ENCODE results near the gene SDE2.
"Not testable (repeated sequence)": the region's sequence is repeated elsewhere in the genome, so short reads cannot be mapped to it uniquely, and the experiment has no call there.

The SDE2 gene

DNA sequence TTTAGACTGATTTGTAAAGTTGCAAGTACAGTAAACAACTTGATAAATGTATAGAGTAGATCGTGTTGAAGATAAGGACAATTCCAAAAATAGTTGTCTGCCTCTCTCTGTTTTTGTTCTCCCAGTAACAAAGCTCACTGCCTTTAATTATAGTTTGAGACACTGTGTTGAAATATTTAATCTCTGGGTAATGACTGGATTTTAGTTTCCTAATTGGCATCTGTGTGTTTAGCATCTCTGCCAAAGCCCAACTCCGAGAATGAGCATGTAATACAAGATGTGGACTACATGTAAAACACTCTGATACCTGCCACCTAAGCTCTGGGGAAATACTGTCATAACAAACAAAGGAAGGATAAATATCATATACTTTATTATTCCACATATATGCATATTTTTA lies 27.7 kb upstream of the SDE2 start:
- Histone ChIP-seq H3K4me3 (no peak overlapping the region), H3K9me3 (no peaks in the 10 kb centered on the region), H3K36me3 (replicated peaks) (no peaks in the 10 kb centered on the region), H3K27me3 (ENCODE audit: low read depth) (no peaks in the 10 kb centered on the region), H3K4me1 (no peaks in the 10 kb centered on the region)
- DNase-seq (ENCODE audit: low spot score in 2 of 2) = no peak
- in situ Hi-C loops (cut with MboI; ENCODE audit: low sequenced_read_pairs) = no loop called here

DNA sequence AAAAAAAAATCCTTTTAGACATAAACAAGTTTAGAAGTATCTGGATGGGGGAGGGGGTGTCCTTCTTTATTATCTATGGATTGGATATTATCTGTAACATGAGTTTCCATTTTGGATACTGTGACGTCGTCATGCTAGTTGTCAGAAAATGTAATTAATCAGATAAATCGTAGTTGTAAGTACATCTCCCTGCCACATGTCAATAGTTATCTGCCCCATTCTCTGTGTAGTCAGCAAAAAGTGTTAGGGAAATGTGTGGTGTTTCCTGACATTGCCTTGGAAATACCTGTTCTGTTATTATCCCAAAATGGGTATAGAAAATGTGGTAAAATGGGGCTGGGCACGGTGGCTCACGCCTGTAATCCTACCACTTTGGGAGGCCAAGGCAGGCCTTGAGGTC lies 24.6 kb upstream of the SDE2 start:
- H3K27me3 ChIP-seq (ENCODE audit: low read depth) = no peaks in the 10 kb centered on the region
- no peak for DNase-seq (ENCODE audit: low spot score in 2 of 2)
- no peaks in the 10 kb centered on the region for H3K36me3 ChIP-seq (replicated peaks)
- no peaks in the 10 kb centered on the region for H3K9me3 ChIP-seq
- no peaks in the 10 kb centered on the region for H3K4me1 ChIP-seq
- in situ Hi-C loops (cut with MboI; ENCODE audit: low sequenced_read_pairs) = no loop called here
- H3K4me3 ChIP-seq = no peak overlapping the region

DNA sequence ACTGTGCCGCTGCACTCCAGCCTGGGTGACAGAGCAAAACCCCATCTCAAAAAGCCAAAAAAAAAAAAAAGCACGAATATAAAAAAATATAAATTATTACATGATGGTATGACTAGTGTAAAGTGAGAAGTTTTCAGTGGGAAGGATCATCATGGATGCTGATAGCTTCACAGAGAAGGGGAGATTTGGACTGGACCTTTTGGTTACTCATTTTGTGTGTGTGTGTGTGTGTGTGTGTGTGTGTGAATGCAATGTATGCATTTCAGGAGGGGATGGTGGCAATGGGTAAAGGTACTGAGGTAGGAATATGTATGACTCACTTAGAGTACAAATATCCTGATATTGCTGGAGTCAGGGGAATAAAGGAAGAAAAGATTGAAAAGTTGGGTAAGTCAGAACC lies 22.7 kb upstream of the SDE2 start:
- Histone ChIP-seq H3K4me3 (no peak overlapping the region), H3K36me3 (replicated peaks) (no peaks in the 10 kb centered on the region), H3K4me1 (no peaks in the 10 kb centered on the region), H3K9me3 (no peaks in the 10 kb centered on the region), H3K27me3 (ENCODE audit: low read depth) (no peaks in the 10 kb centered on the region)
- DNase-seq (ENCODE audit: low spot score in 2 of 2) = no peak
- in situ Hi-C loops (cut with MboI; ENCODE audit: low sequenced_read_pairs) = no loop called here

DNA sequence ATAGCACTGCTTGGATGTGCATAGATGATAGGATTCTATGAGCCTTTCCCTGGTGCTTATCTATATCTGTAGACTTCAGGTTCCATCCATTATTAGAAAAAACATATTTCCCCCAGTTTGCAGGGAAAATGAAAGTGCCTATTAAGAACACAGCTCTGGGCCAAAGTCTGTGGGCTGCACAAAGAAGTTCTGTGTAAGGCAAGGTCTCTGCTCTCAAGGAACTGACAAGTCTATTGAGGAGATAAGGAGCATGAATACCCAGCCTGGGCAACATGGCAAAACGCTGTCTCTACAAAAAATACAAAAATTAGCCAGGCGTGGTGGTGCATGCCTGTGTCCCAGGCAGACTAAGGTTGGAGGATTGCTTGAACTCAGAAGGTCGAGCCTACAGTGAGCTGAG lies 22.3 kb upstream of the SDE2 start:
- in situ Hi-C loops (cut with MboI; ENCODE audit: low sequenced_read_pairs) = no loop called here
- Histone ChIP-seq H3K9me3 (no peaks in the 10 kb centered on the region), H3K4me1 (no peaks in the 10 kb centered on the region), H3K4me3 (no peak overlapping the region), H3K36me3 (replicated peaks) (no peaks in the 10 kb centered on the region), H3K27me3 (ENCODE audit: low read depth) (no peaks in the 10 kb centered on the region)
- DNase-seq (ENCODE audit: low spot score in 2 of 2) = no peak

DNA sequence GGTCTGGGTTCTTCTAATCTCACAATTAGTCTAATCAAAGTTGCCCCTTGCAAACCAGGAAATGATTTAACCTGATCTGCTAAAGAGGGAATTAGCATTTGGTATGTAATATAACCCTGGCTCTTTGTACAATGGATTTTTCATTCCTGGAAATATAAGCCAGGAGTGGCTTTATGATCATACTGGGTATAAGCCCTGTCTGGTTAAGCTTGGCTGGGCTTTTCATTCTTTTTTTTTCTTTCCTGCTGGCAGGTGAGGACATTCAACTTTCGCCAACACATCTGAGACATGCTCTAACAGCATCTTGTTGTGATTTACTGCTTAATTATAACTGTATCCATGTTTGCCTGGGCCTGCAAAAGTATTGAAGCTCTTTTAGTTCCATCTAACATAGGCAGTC lies 20.4 kb upstream of the SDE2 start:
- Histone ChIP-seq H3K27me3 (ENCODE audit: low read depth) (no peaks in the 10 kb centered on the region), H3K9me3 (no peaks in the 10 kb centered on the region), H3K4me3 (no peak overlapping the region), H3K4me1 (no peaks in the 10 kb centered on the region), H3K36me3 (replicated peaks) (no peaks in the 10 kb centered on the region)
- in situ Hi-C loops (cut with MboI; ENCODE audit: low sequenced_read_pairs) = no loop called here
- DNase-seq (ENCODE audit: low spot score in 2 of 2) = no peak

DNA sequence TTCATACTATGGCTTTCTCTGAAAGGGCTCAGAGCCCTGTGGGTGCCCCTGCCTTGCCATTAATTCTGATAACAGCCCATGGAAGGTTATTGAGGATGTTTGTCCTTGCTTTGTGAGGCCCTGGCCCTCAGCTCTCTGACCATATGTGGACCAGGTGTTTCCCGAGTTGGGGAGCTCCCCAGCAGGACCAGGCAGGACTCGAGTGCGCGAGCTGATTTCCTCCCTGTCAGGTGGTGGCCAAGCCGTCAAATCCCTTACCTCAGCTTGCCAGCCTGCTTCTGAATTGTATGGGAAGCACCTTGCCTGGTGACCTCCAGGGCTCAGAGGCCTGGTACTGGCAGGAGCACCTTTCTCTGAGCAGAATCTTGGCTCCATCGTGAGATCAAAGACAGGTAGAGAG lies 17.9 kb upstream of the SDE2 start:
- no peaks in the 10 kb centered on the region for H3K9me3 ChIP-seq
- no peaks in the 10 kb centered on the region for H3K36me3 ChIP-seq (replicated peaks)
- in situ Hi-C loops (cut with MboI; ENCODE audit: low sequenced_read_pairs) = no loop called here
- no peak overlapping the region for H3K4me3 ChIP-seq
- H3K4me1 ChIP-seq = no peaks in the 10 kb centered on the region
- DNase-seq (ENCODE audit: low spot score in 2 of 2) = no peak
- no peaks in the 10 kb centered on the region for H3K27me3 ChIP-seq (ENCODE audit: low read depth)

DNA sequence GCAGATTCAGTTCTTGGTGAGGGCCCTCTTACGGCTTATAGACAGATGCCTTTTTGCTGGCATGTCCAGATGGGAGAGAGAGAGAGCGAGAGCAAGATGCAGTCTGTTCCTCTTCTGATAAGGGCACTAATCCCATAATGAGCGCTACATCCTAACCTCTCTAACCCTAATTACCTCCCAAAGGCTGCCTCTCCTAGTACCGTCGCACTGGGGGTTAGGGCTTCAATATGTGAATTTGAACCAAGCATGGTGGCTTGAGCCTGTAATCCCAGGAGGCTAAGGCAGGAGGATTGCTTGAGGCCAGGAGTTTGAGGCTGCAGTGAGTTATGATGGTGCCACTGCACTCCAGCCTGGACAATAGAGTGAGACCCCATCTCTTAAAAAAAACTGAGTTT lies 10.5 kb upstream of the SDE2 start:
- no peak for DNase-seq (ENCODE audit: low spot score in 2 of 2)
- Histone ChIP-seq H3K27me3 (ENCODE audit: low read depth) (no peaks in the 10 kb centered on the region), H3K4me3 (no peak overlapping the region), H3K36me3 (replicated peaks) (no peaks in the 10 kb centered on the region), H3K4me1 (no peaks in the 10 kb centered on the region), H3K9me3 (no peaks in the 10 kb centered on the region)
- in situ Hi-C loops (cut with MboI; ENCODE audit: low sequenced_read_pairs) = no loop called here

DNA sequence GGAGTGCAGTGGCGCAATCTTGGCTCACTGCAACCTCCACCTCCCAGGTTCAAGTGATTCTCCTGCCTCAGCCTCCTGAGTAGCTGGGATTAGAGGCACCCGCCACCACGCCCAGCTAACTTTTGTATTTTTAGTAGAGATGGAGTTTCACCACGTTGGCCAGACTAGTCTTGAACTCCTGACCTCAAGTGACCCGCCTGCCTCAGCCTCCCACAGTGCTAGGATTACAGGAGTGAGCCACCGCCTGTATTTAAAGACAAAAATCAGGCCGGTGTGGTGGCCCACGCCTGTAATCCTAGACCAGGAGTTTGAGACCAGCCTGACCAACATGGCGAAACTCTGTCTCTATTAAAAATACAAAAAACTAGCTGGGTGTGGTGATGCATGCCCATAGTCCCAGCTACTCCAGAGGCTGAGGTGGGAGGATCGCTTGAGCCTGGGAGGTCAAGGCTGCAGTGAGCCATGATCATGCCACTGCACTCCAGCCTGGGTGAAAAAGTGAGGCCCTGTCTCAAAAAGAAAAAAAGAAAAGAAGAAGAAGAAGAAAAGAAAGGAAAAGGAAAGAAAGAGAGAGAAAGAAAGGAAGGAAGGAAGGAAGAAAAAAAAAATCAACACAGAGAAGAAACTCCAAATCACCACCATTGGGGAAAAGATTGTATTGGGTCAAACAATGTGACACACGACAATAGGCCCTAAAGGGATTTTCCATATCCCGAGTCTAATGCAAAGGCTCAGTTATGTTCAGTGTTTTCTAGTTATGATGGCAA lies 8.2 kb upstream of the SDE2 start:
- DNase-seq (ENCODE audit: low spot score in 2 of 2); H3K9me3 ChIP-seq; H3K36me3 ChIP-seq (replicated peaks); in situ Hi-C loops (cut with MboI; ENCODE audit: low sequenced_read_pairs); H3K4me1 ChIP-seq; H3K27me3 ChIP-seq (ENCODE audit: low read depth); H3K4me3 ChIP-seq: not testable (repeated sequence)

DNA sequence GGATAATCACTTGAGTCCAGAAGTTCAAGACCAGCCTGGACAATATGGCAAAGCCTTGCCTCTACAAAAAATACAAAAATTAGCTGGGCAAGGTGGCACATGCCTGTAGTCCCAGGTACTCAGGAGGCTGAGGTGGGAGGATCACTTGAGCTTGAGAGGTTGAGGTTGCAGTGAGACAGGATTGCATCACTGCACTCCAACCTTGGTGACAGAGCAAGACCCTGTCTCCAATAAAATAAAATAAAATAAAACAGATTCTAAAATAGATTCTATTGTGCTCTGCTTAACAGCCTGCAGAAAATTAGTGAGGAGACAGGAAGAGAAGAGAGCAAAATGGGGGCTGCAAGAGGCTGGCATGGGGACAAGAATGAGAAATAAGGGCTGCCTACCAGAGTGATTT lies 7.5 kb upstream of the SDE2 start:
- DNase-seq (ENCODE audit: low spot score in 2 of 2) = no peak
- Histone ChIP-seq H3K27me3 (ENCODE audit: low read depth) (no peaks in the 10 kb centered on the region), H3K4me3 (no peak overlapping the region), H3K9me3 (no peaks in the 10 kb centered on the region), H3K36me3 (replicated peaks) (no peaks in the 10 kb centered on the region), H3K4me1 (peaks cover 9% of the 10 kb centered on the region)
- in situ Hi-C loops (cut with MboI; ENCODE audit: low sequenced_read_pairs) = no loop called here

DNA sequence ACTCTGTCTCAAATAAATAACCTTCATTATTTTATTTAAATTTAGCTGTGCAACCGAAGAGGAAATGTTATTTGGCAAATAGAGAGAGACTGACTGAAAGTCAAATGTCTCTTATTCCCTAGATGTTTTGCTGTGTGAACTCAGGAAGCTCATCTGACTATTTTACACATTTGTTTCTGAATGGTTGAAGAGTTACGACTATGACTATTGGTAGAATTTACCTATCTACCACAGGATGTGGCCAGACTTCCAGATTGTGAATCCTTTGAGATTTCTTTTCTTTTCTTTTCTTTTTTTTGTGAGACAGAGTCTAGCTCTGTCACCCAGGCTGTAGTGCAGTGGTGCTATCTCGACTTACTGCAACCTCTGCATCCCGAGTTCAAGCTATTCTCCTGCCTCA lies 5.3 kb upstream of the SDE2 start:
- Histone ChIP-seq H3K36me3 (replicated peaks) (no peaks in the 10 kb centered on the region), H3K9me3 (no peaks in the 10 kb centered on the region), H3K4me3 (no peak overlapping the region), H3K27me3 (ENCODE audit: low read depth) (no peaks in the 10 kb centered on the region), H3K4me1 (peaks cover 22% of the 10 kb centered on the region)
- no peak for DNase-seq (ENCODE audit: low spot score in 2 of 2)
- in situ Hi-C loops (cut with MboI; ENCODE audit: low sequenced_read_pairs) = no loop called here

DNA sequence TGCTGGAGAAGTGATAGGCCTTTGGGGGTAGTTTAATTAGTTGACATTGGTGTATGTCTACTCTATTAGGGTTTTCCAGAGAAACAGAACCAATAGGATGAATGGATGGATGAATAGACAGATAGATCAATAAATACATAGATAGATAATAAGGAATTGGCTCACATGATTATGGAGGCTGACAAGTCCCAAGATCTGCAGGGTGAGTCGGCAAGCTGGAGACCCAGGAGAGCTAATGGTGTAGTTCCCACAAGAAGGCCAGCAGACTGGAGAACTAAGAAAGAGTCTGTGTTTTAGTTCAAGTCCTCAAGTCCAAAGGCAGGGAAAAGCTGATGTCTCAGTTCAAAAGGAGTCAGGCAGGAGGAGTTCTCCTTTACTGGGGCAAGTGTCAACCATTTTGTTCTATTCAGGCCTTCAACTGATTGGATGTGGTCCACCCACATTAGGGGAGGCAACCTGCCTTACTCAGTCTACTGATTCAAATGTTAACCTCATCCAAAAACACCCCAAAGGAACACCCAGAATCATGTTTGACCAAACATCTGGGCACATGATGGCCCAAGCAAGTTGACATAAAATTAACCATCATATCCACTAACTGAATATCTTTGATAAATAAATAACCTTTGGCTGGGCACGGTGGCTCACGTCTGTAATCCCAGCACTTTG lies 4.5 kb upstream of the SDE2 start:
- Histone ChIP-seq H3K9me3 (no peaks in the 10 kb centered on the region), H3K4me3 (no peak overlapping the region), H3K36me3 (replicated peaks) (no peaks in the 10 kb centered on the region), H3K27me3 (ENCODE audit: low read depth) (no peaks in the 10 kb centered on the region), H3K4me1 (peaks cover 22% of the 10 kb centered on the region)
- in situ Hi-C loops (cut with MboI; ENCODE audit: low sequenced_read_pairs) = no loop called here
- DNase-seq (ENCODE audit: low spot score in 2 of 2) = no peak

DNA sequence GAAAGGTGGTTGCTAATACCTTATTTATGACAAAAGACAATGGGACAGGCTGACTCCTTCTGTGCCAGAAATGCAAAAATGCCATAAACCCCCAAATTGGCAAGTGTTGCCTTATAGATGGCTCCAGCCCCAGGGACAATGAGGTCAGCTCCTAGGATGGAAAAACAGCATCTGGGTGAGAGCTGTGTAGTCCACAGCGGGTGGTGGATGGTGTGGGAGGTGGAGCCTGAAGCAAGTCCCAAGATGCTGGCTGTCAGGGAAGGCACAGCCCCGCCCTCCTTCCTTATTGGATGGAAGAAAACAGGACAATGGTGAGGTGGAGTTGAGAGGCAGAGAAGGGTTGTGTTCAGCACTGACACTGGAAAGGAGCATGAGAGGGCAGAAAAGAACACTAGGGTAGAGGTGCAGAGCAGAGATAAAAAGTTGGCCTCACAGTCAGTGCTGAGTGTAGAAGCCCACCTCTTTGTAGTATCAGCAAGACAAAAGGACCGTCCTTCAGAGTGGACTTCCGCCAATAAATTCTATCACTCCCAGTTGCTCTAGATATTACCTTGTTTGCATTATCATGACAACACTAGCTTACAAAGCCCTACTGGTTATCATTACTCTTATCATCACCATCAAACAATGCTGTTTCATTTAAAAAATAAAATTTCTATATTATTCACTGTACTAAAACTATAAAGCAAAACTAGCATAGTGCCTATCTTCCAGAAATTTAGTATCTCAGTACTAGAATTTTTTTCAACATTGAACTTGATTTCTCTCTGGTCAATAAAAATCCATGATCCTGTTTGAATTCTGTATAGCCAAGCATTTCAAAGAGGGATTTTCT lies 3.7 kb upstream of the SDE2 start:
- H3K4me3 ChIP-seq = no peak overlapping the region
- no peaks in the 10 kb centered on the region for H3K9me3 ChIP-seq
- in situ Hi-C loops (cut with MboI; ENCODE audit: low sequenced_read_pairs) = no loop called here
- peak; percentile 84 to 94 for DNase-seq (ENCODE audit: low spot score in 2 of 2)
- no peaks in the 10 kb centered on the region for H3K36me3 ChIP-seq (replicated peaks)
- H3K4me1 ChIP-seq = peaks cover 22% of the 10 kb centered on the region
- H3K27me3 ChIP-seq (ENCODE audit: low read depth) = no peaks in the 10 kb centered on the region

DNA sequence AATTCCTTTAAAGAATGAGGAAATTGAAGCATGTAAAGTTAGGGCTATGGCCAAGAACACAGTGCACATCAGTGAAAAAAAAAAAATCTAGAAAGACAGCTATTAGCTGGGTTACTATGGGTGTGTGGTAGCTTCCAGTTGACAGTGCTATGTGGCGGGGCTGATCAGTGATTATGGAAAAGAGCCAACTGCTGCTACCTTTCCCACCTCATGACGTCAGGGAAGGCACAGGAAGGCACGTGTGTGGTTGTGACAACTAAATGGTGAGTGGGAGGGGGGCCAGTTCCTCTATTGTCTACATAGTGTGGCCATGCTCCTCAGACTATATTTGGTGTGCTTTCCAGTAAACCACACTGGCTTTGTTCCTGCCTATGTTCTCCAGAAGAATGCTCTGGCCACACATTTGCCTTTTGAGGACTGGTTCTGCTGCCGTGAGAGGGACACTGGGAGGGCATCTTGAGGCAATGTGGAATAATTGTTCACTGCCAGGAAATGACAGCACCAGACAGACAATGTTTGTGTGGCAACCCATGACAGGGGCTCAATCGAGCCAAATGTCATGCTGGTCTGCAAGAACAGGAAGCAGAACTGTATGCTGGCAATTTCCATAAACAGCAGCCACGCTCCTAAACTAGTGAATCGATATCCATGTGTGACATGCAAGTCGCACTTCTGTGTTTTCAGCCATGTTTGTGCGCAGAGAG lies 3.0 kb upstream of the SDE2 start:
- Histone ChIP-seq H3K36me3 (replicated peaks) (no peaks in the 10 kb centered on the region), H3K4me3 (no peak overlapping the region), H3K4me1 (peaks cover 26% of the 10 kb centered on the region), H3K27me3 (ENCODE audit: low read depth) (no peaks in the 10 kb centered on the region), H3K9me3 (no peaks in the 10 kb centered on the region)
- in situ Hi-C loops (cut with MboI; ENCODE audit: low sequenced_read_pairs) = no loop called here
- DNase-seq (ENCODE audit: low spot score in 2 of 2) = peak in 1 of 2 experiments; percentile 48

DNA sequence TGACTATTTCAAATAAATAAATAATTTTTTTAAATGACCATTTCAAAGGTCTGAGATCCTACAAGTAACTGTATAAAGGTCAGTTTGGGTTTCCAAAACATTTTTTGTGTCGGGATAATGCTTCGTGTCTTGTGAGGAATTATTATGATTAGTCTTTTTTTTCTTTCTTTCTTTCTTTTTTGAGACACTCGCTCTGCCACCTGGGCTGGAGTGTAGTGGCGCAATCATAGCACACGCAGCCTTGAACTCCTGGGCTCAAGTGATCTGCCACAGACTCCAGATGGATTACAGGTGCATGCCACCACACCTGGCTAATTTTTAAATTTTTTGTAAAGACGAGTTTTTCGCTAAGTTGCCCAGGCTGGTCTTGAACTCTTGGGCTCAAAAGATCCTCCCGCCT lies 1.9 kb upstream of the SDE2 start:
- in situ Hi-C loops (cut with MboI; ENCODE audit: low sequenced_read_pairs) = no loop called here
- no peak overlapping the region for H3K4me3 ChIP-seq
- no peaks in the 10 kb centered on the region for H3K27me3 ChIP-seq (ENCODE audit: low read depth)
- no peaks in the 10 kb centered on the region for H3K9me3 ChIP-seq
- H3K36me3 ChIP-seq (replicated peaks) = no peaks in the 10 kb centered on the region
- H3K4me1 ChIP-seq = peaks cover 33% of the 10 kb centered on the region
- no peak for DNase-seq (ENCODE audit: low spot score in 2 of 2)
